Lower leg skin (tissue), 3 donors: Measurements from ENCODE around the gene CNTRL.

ENCODE experiments used
- POLR2A ChIP-seq, 2 donors: fragments of 450-650 bp; IDR thresholded peaks; one replicate each; pipeline ENCODE4 v1.6.1; 2016 to 2017; ENCODE audit warnings: antibody characterized with exemption in 2 of 2, mild to moderate bottlenecking in 1 of 2, moderate library complexity in 1 of 2
- TF ChIP-seq, protein P1 (sequence below), 3 donors: fragments of 450-650 bp; IDR thresholded peaks; one replicate each; pipeline ENCODE4 v1.5.1; 2016; ENCODE audit warnings: antibody characterized with exemption in 3 of 3, mild to moderate bottlenecking in 3 of 3, moderate library complexity in 2 of 3

GRCh38 chr9:121178676-121179372, 104.1 kb downstream of the CNTRL start:
- TF ChIP-seq, protein P1, sequence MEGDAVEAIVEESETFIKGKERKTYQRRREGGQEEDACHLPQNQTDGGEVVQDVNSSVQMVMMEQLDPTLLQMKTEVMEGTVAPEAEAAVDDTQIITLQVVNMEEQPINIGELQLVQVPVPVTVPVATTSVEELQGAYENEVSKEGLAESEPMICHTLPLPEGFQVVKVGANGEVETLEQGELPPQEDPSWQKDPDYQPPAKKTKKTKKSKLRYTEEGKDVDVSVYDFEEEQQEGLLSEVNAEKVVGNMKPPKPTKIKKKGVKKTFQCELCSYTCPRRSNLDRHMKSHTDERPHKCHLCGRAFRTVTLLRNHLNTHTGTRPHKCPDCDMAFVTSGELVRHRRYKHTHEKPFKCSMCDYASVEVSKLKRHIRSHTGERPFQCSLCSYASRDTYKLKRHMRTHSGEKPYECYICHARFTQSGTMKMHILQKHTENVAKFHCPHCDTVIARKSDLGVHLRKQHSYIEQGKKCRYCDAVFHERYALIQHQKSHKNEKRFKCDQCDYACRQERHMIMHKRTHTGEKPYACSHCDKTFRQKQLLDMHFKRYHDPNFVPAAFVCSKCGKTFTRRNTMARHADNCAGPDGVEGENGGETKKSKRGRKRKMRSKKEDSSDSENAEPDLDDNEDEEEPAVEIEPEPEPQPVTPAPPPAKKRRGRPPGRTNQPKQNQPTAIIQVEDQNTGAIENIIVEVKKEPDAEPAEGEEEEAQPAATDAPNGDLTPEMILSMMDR (IDR thresholded peaks at IDR 0.05), result no peak
- TF ChIP-seq POLR2A (IDR thresholded peaks at IDR 0.05), result no peak
